Measurements from ENCODE around the gene KRT86. TPM values are rescaled to one million over a fixed set of nuclear protein-coding genes. Genes with fewer than 3 reads are reported as not detected.

KRT86 gene
- polyA plus RNA-seq, 1 donor (not counting 4 experiments of a cell fraction or from before 2014, with no cell fraction given): not detected

DNA sequence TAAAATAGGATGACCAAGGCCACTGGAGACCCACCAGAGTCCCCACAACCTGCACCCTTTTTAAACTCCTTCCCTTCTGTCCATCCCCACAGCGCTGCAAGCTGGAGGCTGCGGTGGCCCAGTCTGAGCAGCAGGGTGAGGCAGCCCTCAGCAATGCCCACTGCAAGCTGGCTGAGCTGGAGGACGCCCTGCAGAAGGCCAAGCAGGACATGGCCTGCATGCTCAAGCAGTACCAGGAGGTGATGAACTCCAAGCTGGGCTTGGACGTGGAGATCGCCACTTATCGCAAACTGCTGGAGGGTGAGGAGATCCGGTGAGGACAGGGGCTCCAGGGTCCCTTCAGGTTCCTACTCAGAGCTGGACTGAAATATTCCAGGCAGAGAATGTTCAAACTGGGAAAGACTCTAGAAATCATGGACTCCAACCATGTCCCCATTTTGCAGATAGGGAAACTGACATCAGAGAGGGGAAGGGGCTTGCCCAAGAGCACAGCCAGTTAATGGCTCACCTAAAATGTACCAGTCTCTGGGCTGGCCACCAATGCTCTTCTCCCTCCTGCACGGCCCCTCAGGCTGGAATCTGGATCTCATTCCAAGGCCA is 75.7 kb downstream of the KRT86 start:
- FAIRE-seq: no peak
- dilution Hi-C loops (cut with MboI; ENCODE audit: extremely low pct_ligation_motif_present, low sequenced_read_pairs): no loop called here
- Histone ChIP-seq H3K36me3 (ENCODE audit: control insufficient read depth in 2 of 2, extremely low read depth in 1 of 2, insufficient read depth in 2 of 2, low read length in 2 of 2) (no peaks in the 10 kb centered on the region), H3K27me3 (ENCODE audit: control insufficient read depth, extremely low read depth, insufficient read depth, low read length) (no peaks in the 10 kb centered on the region), H3K4me2 (ENCODE audit: control insufficient read depth, extremely low read depth, insufficient read depth, low read depth, low read length) (no peak overlapping the region), H2AFZ (ENCODE audit: control insufficient read depth, low read length) (no peak overlapping the region), H4K20me1 (ENCODE audit: control insufficient read depth, extremely low read depth, insufficient read depth, low read length) (no peaks in the 10 kb centered on the region), H3K9ac (ENCODE audit: control insufficient read depth, extremely low read depth, insufficient read depth, low read length) (no peak overlapping the region), H3K4me1 (ENCODE audit: control insufficient read depth, extremely low read depth, insufficient read depth, low read length) (peaks cover 25% of the 10 kb centered on the region), H3K27ac (ENCODE audit: control insufficient read depth, insufficient read depth, low read length) (no peak overlapping the region), H3K4me3 (ENCODE audit: control insufficient read depth in 2 of 3, extremely low read depth in 1 of 3, insufficient read depth in 2 of 3, low read depth in 1 of 3, low read length in 3 of 3) (no peak overlapping the region), H3K9me1 (ENCODE audit: control insufficient read depth, extremely low read depth, insufficient read depth, low read length) (no peaks in the 10 kb centered on the region), H3K79me2 (ENCODE audit: control insufficient read depth, insufficient read depth, low read length) (no peaks in the 10 kb centered on the region), H3K9me3 (ENCODE audit: control insufficient read depth, low read depth, low read length) (no peaks in the 10 kb centered on the region)
- no peak for TF ChIP-seq EZH2 (IDR thresholded peaks at IDR 0.05; ENCODE audit: low read length)
- TF ChIP-seq, protein P1, sequence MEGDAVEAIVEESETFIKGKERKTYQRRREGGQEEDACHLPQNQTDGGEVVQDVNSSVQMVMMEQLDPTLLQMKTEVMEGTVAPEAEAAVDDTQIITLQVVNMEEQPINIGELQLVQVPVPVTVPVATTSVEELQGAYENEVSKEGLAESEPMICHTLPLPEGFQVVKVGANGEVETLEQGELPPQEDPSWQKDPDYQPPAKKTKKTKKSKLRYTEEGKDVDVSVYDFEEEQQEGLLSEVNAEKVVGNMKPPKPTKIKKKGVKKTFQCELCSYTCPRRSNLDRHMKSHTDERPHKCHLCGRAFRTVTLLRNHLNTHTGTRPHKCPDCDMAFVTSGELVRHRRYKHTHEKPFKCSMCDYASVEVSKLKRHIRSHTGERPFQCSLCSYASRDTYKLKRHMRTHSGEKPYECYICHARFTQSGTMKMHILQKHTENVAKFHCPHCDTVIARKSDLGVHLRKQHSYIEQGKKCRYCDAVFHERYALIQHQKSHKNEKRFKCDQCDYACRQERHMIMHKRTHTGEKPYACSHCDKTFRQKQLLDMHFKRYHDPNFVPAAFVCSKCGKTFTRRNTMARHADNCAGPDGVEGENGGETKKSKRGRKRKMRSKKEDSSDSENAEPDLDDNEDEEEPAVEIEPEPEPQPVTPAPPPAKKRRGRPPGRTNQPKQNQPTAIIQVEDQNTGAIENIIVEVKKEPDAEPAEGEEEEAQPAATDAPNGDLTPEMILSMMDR (optimal IDR thresholded peaks at IDR 0.05 in 1 of 3, IDR thresholded peaks at IDR 0.05 in 1 of 3, conservative IDR thresholded peaks at IDR 0.05 in 1 of 3; ENCODE audit: extremely low read depth in 1 of 3, insufficient read depth in 2 of 3, low read length in 3 of 3): no peak
- no peak for DNase-seq (ENCODE audit: low read depth, low spot score)

DNA sequence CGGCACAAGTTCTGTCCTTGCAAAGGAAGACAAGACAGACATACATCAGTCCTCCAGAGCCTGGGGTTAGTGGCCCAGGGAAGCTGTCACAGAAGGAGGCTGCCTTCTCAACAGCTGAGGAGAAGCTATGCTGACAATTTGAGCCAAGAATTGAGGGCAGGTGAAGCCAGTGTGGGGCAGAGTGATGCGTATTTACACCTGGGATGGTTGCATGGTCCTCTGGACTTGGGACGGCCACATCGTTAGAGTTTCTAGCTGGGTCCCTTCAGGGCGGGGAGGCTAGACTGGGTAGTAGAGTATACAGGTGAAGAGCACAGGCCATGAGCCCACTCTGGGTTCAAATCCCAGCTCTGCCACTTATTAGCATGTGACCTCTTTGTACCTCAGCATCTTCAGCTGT is 76.3 kb downstream of the KRT86 start:
- dilution Hi-C loops (cut with MboI; ENCODE audit: extremely low pct_ligation_motif_present, low sequenced_read_pairs): no loop called here
- Histone ChIP-seq H3K27ac (ENCODE audit: control insufficient read depth, insufficient read depth, low read length) (no peak overlapping the region), H4K20me1 (ENCODE audit: control insufficient read depth, extremely low read depth, insufficient read depth, low read length) (no peaks in the 10 kb centered on the region), H3K27me3 (ENCODE audit: control insufficient read depth, extremely low read depth, insufficient read depth, low read length) (no peaks in the 10 kb centered on the region), H3K4me2 (ENCODE audit: control insufficient read depth, extremely low read depth, insufficient read depth, low read depth, low read length) (no peak overlapping the region), H3K36me3 (ENCODE audit: control insufficient read depth in 2 of 2, extremely low read depth in 1 of 2, insufficient read depth in 2 of 2, low read length in 2 of 2) (no peaks in the 10 kb centered on the region), H2AFZ (ENCODE audit: control insufficient read depth, low read length) (no peak overlapping the region), H3K9me3 (ENCODE audit: control insufficient read depth, low read depth, low read length) (no peaks in the 10 kb centered on the region), H3K9ac (ENCODE audit: control insufficient read depth, extremely low read depth, insufficient read depth, low read length) (no peak overlapping the region), H3K9me1 (ENCODE audit: control insufficient read depth, extremely low read depth, insufficient read depth, low read length) (no peaks in the 10 kb centered on the region), H3K79me2 (ENCODE audit: control insufficient read depth, insufficient read depth, low read length) (no peaks in the 10 kb centered on the region), H3K4me1 (ENCODE audit: control insufficient read depth, extremely low read depth, insufficient read depth, low read length) (peaks cover 20% of the 10 kb centered on the region), H3K4me3 (ENCODE audit: control insufficient read depth in 2 of 3, extremely low read depth in 1 of 3, insufficient read depth in 2 of 3, low read depth in 1 of 3, low read length in 3 of 3) (no peak overlapping the region)
- TF ChIP-seq, protein P1 (optimal IDR thresholded peaks at IDR 0.05 in 1 of 3, IDR thresholded peaks at IDR 0.05 in 1 of 3, conservative IDR thresholded peaks at IDR 0.05 in 1 of 3; ENCODE audit: extremely low read depth in 1 of 3, insufficient read depth in 2 of 3, low read length in 3 of 3): no peak
- TF ChIP-seq EZH2 (IDR thresholded peaks at IDR 0.05; ENCODE audit: low read length): no peak
- FAIRE-seq (no peak), DNase-seq (ENCODE audit: low read depth, low spot score) (no peak)

Measured in keratinocyte (primary cell).